Gastroesophageal sphincter (tissue), 4 donors: ENCODE data around the gene RALGPS1. TPM values are rescaled to one million over a fixed set of nuclear protein-coding genes. Genes with fewer than 3 reads are reported as not detected.
"Not testable (repeated sequence)": the region's sequence is repeated elsewhere in the genome, so short reads cannot be mapped to it uniquely, and the experiment has no call there.

Experiments
- ATAC-seq: fragments of 150-250 bp; one replicate; pipeline ENCODE4 v1.9.1; 2016; ENCODE audit warnings: mild to moderate bottlenecking, moderate library complexity
- H3K27ac ChIP-seq, 4 donors: fragments of 200-600 bp; sonication (generic) in 3 of 4; 1 replicate in 3 of 4; 2 replicates in 1 of 4; pipeline ENCODE4 v1.5.1; 2016 to 2019
- H3K27me3 ChIP-seq: fragments of 200-600 bp; sonication (generic); one replicate; pipeline ENCODE4 v1.5.1; 2019
- H3K36me3 ChIP-seq, 2 donors: fragments of 200-600 bp; sonication (generic); one replicate each; pipeline ENCODE4 v1.5.1; 2019; ENCODE audit warnings: control low read depth in 1 of 2
- H3K4me1 ChIP-seq, 3 donors: fragments of 200-600 bp; sonication (generic); 1 replicate in 2 of 3; 2 replicates in 1 of 3; pipeline ENCODE4 v1.5.1; 2016 to 2019; ENCODE audit warnings: control low read depth in 2 of 3
- H3K4me3 ChIP-seq, 2 donors: fragments of 200-600 bp; sonication (generic); one replicate each; pipeline ENCODE4 v1.5.1; 2019; ENCODE audit warnings: mild to moderate bottlenecking in 1 of 2, moderate library complexity in 1 of 2
- H3K9me3 ChIP-seq, 3 donors: fragments of 200-600 bp; sonication (generic); one replicate each; pipeline ENCODE4 v1.5.1; 2017 to 2019; ENCODE audit warnings: control low read depth in 2 of 3
- EP300 ChIP-seq: sonication (generic); formaldehyde crosslinking; IDR thresholded peaks from one replicate; pipeline ENCODE4 v1.6.1; 2017; ENCODE audit warnings: antibody characterized with exemption, mild to moderate bottlenecking
- POLR2A ChIP-seq, 2 donors: fragments of 450-650 bp; IDR thresholded peaks; one replicate each; pipeline ENCODE4 v1.6.1; 2017; ENCODE audit warnings: antibody characterized with exemption in 2 of 2, mild to moderate bottlenecking in 2 of 2, moderate library complexity in 1 of 2
- POLR2AphosphoS5 ChIP-seq: sonication (generic); formaldehyde crosslinking; IDR thresholded peaks from one replicate; pipeline ENCODE4 v1.6.1; 2017; ENCODE audit warnings: antibody characterized with exemption
- WGBS, 2 donors: methylation state at CpG; one replicate each; pipeline ENCODE4 v1.1.5; 2018; ENCODE audit warnings: low coverage in 1 of 2; 5-methylcytosine and 5-hydroxymethylcytosine counted together
- total RNA-seq, 4 donors: library from RNA; depleted of rRNA; stranded (reverse); fragments of >200 nt; gene quantifications; one replicate each; pipeline ENCODE4 v1.1.0, GENCODE V29; 2016
- TF ChIP-seq, protein P1 (sequence below), 4 experiments: fragments of 200-600 bp in 2 of 4; fragments of 450-650 bp in 2 of 4; sonication (generic) in 1 of 4; IDR thresholded peaks; one replicate each; pipeline ENCODE4 v1.5.1; 2017 to 2019; ENCODE audit warnings: antibody characterized with exemption in 4 of 4, mild to moderate bottlenecking in 2 of 4, moderate library complexity in 2 of 4

Gene RALGPS1
- total RNA-seq, 4 donors from 2014 or later = 5.9 to 17.4 (median 11.3) TPM

DNA sequence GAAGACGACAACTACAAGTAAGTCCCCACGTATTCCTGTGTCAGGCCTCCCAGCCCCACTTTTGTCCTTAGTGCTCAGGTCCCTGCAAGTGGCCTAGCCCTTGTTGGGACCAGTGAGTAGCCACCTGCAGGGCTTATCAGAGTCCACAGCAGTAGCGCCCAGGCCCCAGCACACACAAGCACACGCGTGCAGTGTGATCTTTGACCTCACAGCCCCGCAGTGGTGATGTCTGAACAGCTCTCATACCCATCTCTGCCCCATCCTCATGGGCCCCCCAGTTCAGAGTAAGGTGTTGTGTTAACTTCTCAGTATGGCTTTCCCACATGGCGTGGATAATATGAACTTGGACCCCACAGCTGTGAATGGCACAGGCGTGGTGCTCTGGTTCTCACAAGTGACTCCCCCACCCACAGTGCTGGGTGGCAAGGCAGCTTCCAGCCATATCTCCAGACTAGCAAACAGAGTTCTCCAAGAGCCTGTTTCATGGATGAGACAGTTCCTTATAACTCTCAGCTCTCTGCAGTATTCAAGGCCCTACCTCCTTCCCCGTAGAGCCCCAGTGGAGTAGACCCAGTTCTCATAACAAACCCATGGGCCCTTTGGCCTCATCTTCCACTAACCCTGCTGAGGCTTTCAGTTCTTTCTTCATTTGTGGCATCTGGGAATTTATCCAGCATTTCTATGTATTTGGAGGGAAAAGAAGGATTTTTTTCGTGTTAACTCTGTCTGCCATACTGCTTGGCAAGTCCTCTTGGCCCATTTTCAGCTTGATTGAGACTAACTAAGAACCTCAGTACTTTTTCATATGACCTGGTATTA is 254.4 kb downstream of the RALGPS1 start:
- H3K27ac ChIP-seq = no peak overlapping the region
- 69 to 90% methylated on average over 2 to 3 of the region's 10 CpGs for WGBS, 2 donors
- no peaks in the 10 kb centered on the region for H3K27me3 ChIP-seq
- H3K9me3 ChIP-seq = no peaks in the 10 kb centered on the region
- peaks cover 0 to 22% of the 10 kb centered on the region in 2 donors for H3K36me3 ChIP-seq
- TF ChIP-seq EP300 (no peak), POLR2A (IDR thresholded peaks at IDR 0.05) (no peak), POLR2AphosphoS5 (no peak)
- TF ChIP-seq, protein P1, sequence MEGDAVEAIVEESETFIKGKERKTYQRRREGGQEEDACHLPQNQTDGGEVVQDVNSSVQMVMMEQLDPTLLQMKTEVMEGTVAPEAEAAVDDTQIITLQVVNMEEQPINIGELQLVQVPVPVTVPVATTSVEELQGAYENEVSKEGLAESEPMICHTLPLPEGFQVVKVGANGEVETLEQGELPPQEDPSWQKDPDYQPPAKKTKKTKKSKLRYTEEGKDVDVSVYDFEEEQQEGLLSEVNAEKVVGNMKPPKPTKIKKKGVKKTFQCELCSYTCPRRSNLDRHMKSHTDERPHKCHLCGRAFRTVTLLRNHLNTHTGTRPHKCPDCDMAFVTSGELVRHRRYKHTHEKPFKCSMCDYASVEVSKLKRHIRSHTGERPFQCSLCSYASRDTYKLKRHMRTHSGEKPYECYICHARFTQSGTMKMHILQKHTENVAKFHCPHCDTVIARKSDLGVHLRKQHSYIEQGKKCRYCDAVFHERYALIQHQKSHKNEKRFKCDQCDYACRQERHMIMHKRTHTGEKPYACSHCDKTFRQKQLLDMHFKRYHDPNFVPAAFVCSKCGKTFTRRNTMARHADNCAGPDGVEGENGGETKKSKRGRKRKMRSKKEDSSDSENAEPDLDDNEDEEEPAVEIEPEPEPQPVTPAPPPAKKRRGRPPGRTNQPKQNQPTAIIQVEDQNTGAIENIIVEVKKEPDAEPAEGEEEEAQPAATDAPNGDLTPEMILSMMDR (IDR thresholded peaks at IDR 0.05) = no peak
- H3K4me3 ChIP-seq = no peak overlapping the region
- ATAC-seq = no peak
- H3K4me1 ChIP-seq = peaks cover 0 to 11% (median 0%) of the 10 kb centered on the region in 3 donors

DNA sequence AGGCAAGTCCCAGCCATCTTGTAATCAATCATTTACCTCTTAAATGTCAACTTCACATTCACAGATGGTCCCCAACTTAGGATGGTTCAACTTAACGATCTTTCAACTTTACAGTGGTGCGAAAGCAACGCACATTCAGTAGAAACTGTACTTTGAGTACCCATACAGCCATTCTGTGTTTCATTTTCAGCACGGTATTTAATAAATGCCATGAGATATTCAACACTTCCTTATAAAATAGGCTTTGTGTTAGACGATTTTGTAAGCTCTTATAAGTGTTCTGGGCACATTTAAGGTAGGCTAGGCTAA is 254.9 kb downstream of the RALGPS1 start:
- 67 to 85% methylated on average over 3 to 5 of the region's 5 CpGs for WGBS, 2 donors
- Histone ChIP-seq H3K27me3 (no peaks in the 10 kb centered on the region), H3K36me3 (peaks cover 0 to 22% of the 10 kb centered on the region in 2 donors), H3K4me1 (peaks cover 0 to 11% (median 0%) of the 10 kb centered on the region in 3 donors), H3K27ac (no peak overlapping the region), H3K9me3 (no peaks in the 10 kb centered on the region), H3K4me3 (no peak overlapping the region)
- ATAC-seq = no peak
- TF ChIP-seq EP300 (no peak), POLR2AphosphoS5 (no peak)
- TF ChIP-seq, protein P1 (IDR thresholded peaks at IDR 0.05) = no peak

DNA sequence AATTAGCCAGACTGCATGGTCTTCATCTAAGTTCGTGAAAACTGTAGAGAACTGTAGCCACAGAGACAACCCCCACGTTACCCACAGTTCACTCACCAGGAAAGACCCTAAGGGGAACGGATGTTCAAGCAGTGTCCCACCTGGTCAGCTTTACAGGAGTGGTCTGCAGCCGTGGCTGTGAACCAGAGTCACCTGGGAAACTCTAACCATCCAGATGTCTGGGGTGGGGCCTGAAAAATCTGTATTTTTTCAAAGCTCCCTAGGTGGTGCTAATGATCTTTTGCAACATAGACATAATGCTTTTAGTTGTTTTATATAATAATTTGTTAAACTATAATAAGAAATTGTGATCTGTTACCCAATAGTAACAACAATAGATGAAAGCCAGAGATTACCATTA is 255.5 kb downstream of the RALGPS1 start:
- Histone ChIP-seq H3K27ac (no peak overlapping the region), H3K4me3 (no peak overlapping the region), H3K27me3 (no peaks in the 10 kb centered on the region), H3K9me3 (no peaks in the 10 kb centered on the region), H3K4me1 (peaks cover 0 to 11% (median 0%) of the 10 kb centered on the region in 3 donors), H3K36me3 (peaks cover 0 to 28% of the 10 kb centered on the region in 2 donors)
- 88 to 100% methylated on average over 1 to 4 of the region's 4 CpGs for WGBS, 2 donors
- no peak for ATAC-seq
- TF ChIP-seq EP300 (no peak), POLR2A (IDR thresholded peaks at IDR 0.05) (no peak), POLR2AphosphoS5 (no peak)
- TF ChIP-seq, protein P1 (IDR thresholded peaks at IDR 0.05) = no peak

DNA sequence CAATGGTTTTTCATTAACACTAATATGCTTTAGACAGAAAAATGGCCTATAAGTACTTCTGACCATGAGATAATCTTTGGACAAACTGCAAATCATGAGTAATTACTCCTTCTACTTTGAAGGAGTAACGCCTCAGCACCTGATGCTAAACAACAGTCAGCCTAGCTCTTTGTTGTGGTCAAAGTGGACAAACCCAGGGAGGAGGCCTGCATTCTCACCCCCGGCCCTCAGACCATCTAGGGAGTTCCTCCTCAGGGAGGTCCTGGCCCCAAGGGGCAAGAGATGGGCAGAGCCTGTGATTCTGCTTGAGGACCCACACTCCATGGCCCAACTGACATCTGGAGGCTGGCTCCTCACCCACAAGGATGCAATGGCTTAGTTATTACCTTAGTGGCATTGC is 256.1 kb downstream of the RALGPS1 start:
- H3K27ac ChIP-seq = no peak overlapping the region
- H3K36me3 ChIP-seq = peaks cover 0 to 28% of the 10 kb centered on the region in 2 donors
- ATAC-seq = no peak
- H3K4me3 ChIP-seq = no peak overlapping the region
- no peaks in the 10 kb centered on the region for H3K27me3 ChIP-seq
- no peak for TF ChIP-seq POLR2A (IDR thresholded peaks at IDR 0.05)
- TF ChIP-seq POLR2AphosphoS5 = no peak
- TF ChIP-seq EP300 = no peak
- TF ChIP-seq, protein P1 (IDR thresholded peaks at IDR 0.05) = no peak
- H3K4me1 ChIP-seq = peaks cover 0 to 11% (median 0%) of the 10 kb centered on the region in 3 donors
- no peaks in the 10 kb centered on the region for H3K9me3 ChIP-seq
- WGBS, 2 donors = 89 to 100% methylated on average over 1 to 2 of the region's 2 CpGs

DNA sequence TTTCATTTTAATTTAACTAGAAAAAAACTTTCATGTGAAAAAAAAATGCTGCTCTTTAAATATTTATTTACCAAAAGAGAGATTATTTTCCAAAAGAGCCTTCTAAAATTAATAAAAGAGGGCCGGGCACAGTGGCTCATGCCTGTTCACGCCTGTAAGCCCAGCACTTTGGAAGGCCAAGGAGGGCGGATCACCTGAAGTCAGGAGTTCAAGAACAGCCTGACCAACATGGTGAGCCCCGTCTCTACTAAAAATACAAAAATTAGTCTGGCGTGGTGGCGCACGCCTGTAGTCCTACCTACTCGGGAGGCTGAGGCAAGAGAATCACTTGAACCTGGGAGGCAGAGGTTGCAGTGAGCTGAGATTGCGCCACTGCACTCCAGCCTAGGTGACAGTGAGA is 256.8 kb downstream of the RALGPS1 start:
- ATAC-seq, H3K9me3 ChIP-seq, H3K27me3 ChIP-seq, H3K4me3 ChIP-seq, H3K27ac ChIP-seq: not testable (repeated sequence)
- Histone ChIP-seq H3K4me1 (peaks cover 0 to 11% (median 0%) of the 10 kb centered on the region in 3 donors), H3K36me3 (peaks cover 0 to 28% of the 10 kb centered on the region in 2 donors)
- 93 to 97% methylated on average over 9 of the region's 9 CpGs for WGBS, 2 donors
